ENCODE measurements around the gene TBC1D21.

The TBC1D21 gene

GRCh38 chr15:73909651-73910050 lies 36.3 kb downstream of the TBC1D21 start:
- no peak for DNase-seq (ENCODE audit: low spot score)

GRCh38 chr15:73910522-73911303 lies 37.3 kb downstream of the TBC1D21 start:
- no peak for DNase-seq (ENCODE audit: low spot score)

- DNase-seq (ENCODE audit: low spot score): no peak
Measured at GRCh38 chr15:73912030-73912596, 38.7 kb downstream of the TBC1D21 start.

GRCh38 chr15:73914145-73914544 lies 40.8 kb downstream of the TBC1D21 start:
- DNase-seq (ENCODE audit: low spot score): no peak

- DNase-seq (ENCODE audit: low spot score): no peak
Measured at GRCh38 chr15:73915082-73915481, 41.7 kb downstream of the TBC1D21 start.

GRCh38 chr15:73918784-73919183 lies 45.4 kb downstream of the TBC1D21 start:
- DNase-seq (ENCODE audit: low spot score): no peak

GRCh38 chr15:73919706-73920105 lies 46.3 kb downstream of the TBC1D21 start:
- no peak for DNase-seq (ENCODE audit: low spot score)

GRCh38 chr15:73921254-73921925 lies 48.0 kb downstream of the TBC1D21 start:
- DNase-seq (ENCODE audit: low spot score): no peak

- DNase-seq (ENCODE audit: low spot score): no peak
Measured at GRCh38 chr15:73922186-73923151, 49.1 kb downstream of the TBC1D21 start.

- no peak for DNase-seq (ENCODE audit: low spot score)
Measured at GRCh38 chr15:73923156-73923487, 49.8 kb downstream of the TBC1D21 start.

- DNase-seq (ENCODE audit: low spot score): no peak
Measured at GRCh38 chr15:73923488-73924164, 50.3 kb downstream of the TBC1D21 start.

GRCh38 chr15:73924171-73924921 lies 51.0 kb downstream of the TBC1D21 start:
- no peak for DNase-seq (ENCODE audit: low spot score)

- DNase-seq (ENCODE audit: low spot score): no peak
Measured at GRCh38 chr15:73925848-73926218, 52.5 kb downstream of the TBC1D21 start.

- no peak for DNase-seq (ENCODE audit: low spot score)
Measured at GRCh38 chr15:73926219-73927002, 53.0 kb downstream of the TBC1D21 start, which contains the start of gene LOXL1. LOXL1 (plus strand) TSS chr15:73926462; CDS start chr15:73926784, 322 bp downstream.

GRCh38 chr15:73927003-73927475 lies 53.7 kb downstream of the TBC1D21 start:
- DNase-seq (ENCODE audit: low spot score): no peak

- DNase-seq (ENCODE audit: low spot score): no peak
Measured at GRCh38 chr15:73927476-73928240, 54.3 kb downstream of the TBC1D21 start.

- no peak for DNase-seq (ENCODE audit: low spot score)
Measured at GRCh38 chr15:73928241-73928579, 54.8 kb downstream of the TBC1D21 start.

GRCh38 chr15:73928971-73929627 lies 55.7 kb downstream of the TBC1D21 start:
- DNase-seq (ENCODE audit: low spot score): no peak

GRCh38 chr15:73930371-73930770 lies 57.0 kb downstream of the TBC1D21 start:
- DNase-seq (ENCODE audit: low spot score): no peak

Measured in hematopoietic multipotent progenitor cell treated with erythropoietin and hydrocortisone succinate and interleukin-3 and kit ligand, for 17 days (in vitro differentiated cells).